Activated naive CD8-positive, alpha-beta T cell treated with anti-CD3 and anti-CD28 coated beads for 36 hours (primary cell): Measurements from ENCODE around the gene SERGEF. TPM values are rescaled to one million over a fixed set of nuclear protein-coding genes. Genes with fewer than 3 reads are reported as not detected.

Experiments
- DNase-seq: peaks from one replicate; pipeline ENCODE4 v3.0.0; 2021
- H3K27ac Mint-ChIP-seq: one replicate; pipeline ENCODE4 v1.8.0; 2022; ENCODE audit warnings: mild to moderate bottlenecking, moderate library complexity, mixed read lengths
- H3K27me3 Mint-ChIP-seq: one replicate; pipeline ENCODE4 v1.8.0; 2022; ENCODE audit warnings: mild to moderate bottlenecking, mixed read lengths
- H3K36me3 Mint-ChIP-seq: one replicate; pipeline ENCODE4 v1.8.0; 2021; ENCODE audit warnings: mild to moderate bottlenecking, mixed read lengths
- H3K4me1 Mint-ChIP-seq: one replicate; pipeline ENCODE4 v1.8.0; 2021; ENCODE audit warnings: mixed read lengths
- H3K4me3 Mint-ChIP-seq: one replicate; pipeline ENCODE4 v1.8.0; 2022; ENCODE audit warnings: mild to moderate bottlenecking, moderate library complexity, mixed read lengths
- H3K9me3 Mint-ChIP-seq: one replicate; pipeline ENCODE4 v1.8.0; 2022; ENCODE audit warnings: mixed read lengths
- total RNA-seq, 2 experiments: library from RNA; stranded (reverse); gene quantifications; one replicate each; pipeline ENCODE4 v1.2.3, GENCODE V29; 2021

SERGEF gene
- total RNA-seq, 2 experiments from 2014 or later, result 37.0 to 38.0 TPM

GRCh38 chr11:17851697-17852096, 161.2 kb downstream of the SERGEF start:
- Mint-ChIP-seq H3K4me1 (peaks cover 10% of the 10 kb centered on the region), H3K27ac (no peak overlapping the region), H3K4me3 (no peak overlapping the region), H3K9me3 (no peaks in the 10 kb centered on the region), H3K36me3 (peaks cover 2% of the 10 kb centered on the region), H3K27me3 (no peaks in the 10 kb centered on the region)
- DNase-seq, result no peak

GRCh38 chr11:17850336-17850735, 162.5 kb downstream of the SERGEF start:
- peaks cover 4% of the 10 kb centered on the region for H3K36me3 Mint-ChIP-seq
- H3K27ac Mint-ChIP-seq, result no peak overlapping the region
- no peak overlapping the region for H3K4me3 Mint-ChIP-seq
- H3K4me1 Mint-ChIP-seq, result no peaks in the 10 kb centered on the region
- DNase-seq, result no peak
- no peaks in the 10 kb centered on the region for H3K9me3 Mint-ChIP-seq
- no peaks in the 10 kb centered on the region for H3K27me3 Mint-ChIP-seq

GRCh38 chr11:17848715-17849114, 164.1 kb downstream of the SERGEF start:
- no peaks in the 10 kb centered on the region for H3K4me1 Mint-ChIP-seq
- peaks cover 4% of the 10 kb centered on the region for H3K36me3 Mint-ChIP-seq
- H3K27ac Mint-ChIP-seq, result no peak overlapping the region
- no peaks in the 10 kb centered on the region for H3K27me3 Mint-ChIP-seq
- no peak for DNase-seq
- no peak overlapping the region for H3K4me3 Mint-ChIP-seq
- H3K9me3 Mint-ChIP-seq, result no peaks in the 10 kb centered on the region

- Mint-ChIP-seq H3K4me1 (no peaks in the 10 kb centered on the region), H3K36me3 (peaks cover 8% of the 10 kb centered on the region), H3K27me3 (no peaks in the 10 kb centered on the region), H3K4me3 (no peak overlapping the region), H3K27ac (no peak overlapping the region), H3K9me3 (no peaks in the 10 kb centered on the region)
- DNase-seq, result no peak
These were observed 165.9 kb downstream of the SERGEF start for GRCh38 chr11:17846852-17847453.

GRCh38 chr11:17845431-17845881, 167.4 kb downstream of the SERGEF start:
- Mint-ChIP-seq H3K27ac (no peak overlapping the region), H3K4me3 (no peak overlapping the region), H3K36me3 (peaks cover 11% of the 10 kb centered on the region), H3K9me3 (no peaks in the 10 kb centered on the region), H3K27me3 (no peaks in the 10 kb centered on the region), H3K4me1 (no peaks in the 10 kb centered on the region)
- no peak for DNase-seq

- no peak overlapping the region for H3K4me3 Mint-ChIP-seq
- no peak for DNase-seq
- no peak overlapping the region for H3K27ac Mint-ChIP-seq
- H3K4me1 Mint-ChIP-seq, result no peaks in the 10 kb centered on the region
- no peaks in the 10 kb centered on the region for H3K9me3 Mint-ChIP-seq
- no peaks in the 10 kb centered on the region for H3K27me3 Mint-ChIP-seq
- H3K36me3 Mint-ChIP-seq, result peaks cover 10% of the 10 kb centered on the region
These were observed 172.7 kb downstream of the SERGEF start for GRCh38 chr11:17840101-17840548.

GRCh38 chr11:17839450-17839849, 173.4 kb downstream of the SERGEF start:
- no peak overlapping the region for H3K4me3 Mint-ChIP-seq
- no peak overlapping the region for H3K27ac Mint-ChIP-seq
- H3K36me3 Mint-ChIP-seq, result peaks cover 10% of the 10 kb centered on the region
- H3K9me3 Mint-ChIP-seq, result no peaks in the 10 kb centered on the region
- no peaks in the 10 kb centered on the region for H3K4me1 Mint-ChIP-seq
- no peaks in the 10 kb centered on the region for H3K27me3 Mint-ChIP-seq
- DNase-seq, result no peak

GRCh38 chr11:17838102-17838501, 174.7 kb downstream of the SERGEF start:
- Mint-ChIP-seq H3K27ac (no peak overlapping the region), H3K27me3 (no peaks in the 10 kb centered on the region), H3K4me3 (no peak overlapping the region), H3K36me3 (peaks cover 7% of the 10 kb centered on the region), H3K4me1 (no peaks in the 10 kb centered on the region), H3K9me3 (no peaks in the 10 kb centered on the region)
- no peak for DNase-seq

GRCh38 chr11:17831883-17832282, 181.0 kb downstream of the SERGEF start:
- H3K36me3 Mint-ChIP-seq, result peaks cover 3% of the 10 kb centered on the region
- DNase-seq, result no peak
- no peak overlapping the region for H3K27ac Mint-ChIP-seq
- H3K9me3 Mint-ChIP-seq, result no peaks in the 10 kb centered on the region
- no peak overlapping the region for H3K4me3 Mint-ChIP-seq
- no peaks in the 10 kb centered on the region for H3K4me1 Mint-ChIP-seq
- H3K27me3 Mint-ChIP-seq, result no peaks in the 10 kb centered on the region

GRCh38 chr11:17831228-17831627, 181.6 kb downstream of the SERGEF start:
- H3K4me1 Mint-ChIP-seq, result no peaks in the 10 kb centered on the region

GRCh38 chr11:17828311-17828751, 184.5 kb downstream of the SERGEF start:
- H3K36me3 Mint-ChIP-seq, result peaks cover 5% of the 10 kb centered on the region
- H3K27me3 Mint-ChIP-seq, result no peaks in the 10 kb centered on the region
- no peak overlapping the region for H3K4me3 Mint-ChIP-seq
- H3K27ac Mint-ChIP-seq, result no peak overlapping the region
- H3K9me3 Mint-ChIP-seq, result no peaks in the 10 kb centered on the region
- DNase-seq, result no peak
- no peaks in the 10 kb centered on the region for H3K4me1 Mint-ChIP-seq

More at GRCh38 chr11:17831228-17831627, 181.6 kb downstream of the SERGEF start:
- Mint-ChIP-seq H3K27me3 (no peaks in the 10 kb centered on the region), H3K4me3 (no peak overlapping the region), H3K27ac (no peak overlapping the region), H3K9me3 (no peaks in the 10 kb centered on the region), H3K36me3 (peaks cover 3% of the 10 kb centered on the region)
- DNase-seq, result no peak

- no peak for DNase-seq
- Mint-ChIP-seq H3K36me3 (peaks cover 3% of the 10 kb centered on the region), H3K27ac (no peak overlapping the region), H3K9me3 (no peaks in the 10 kb centered on the region), H3K4me3 (no peak overlapping the region), H3K4me1 (no peaks in the 10 kb centered on the region), H3K27me3 (no peaks in the 10 kb centered on the region)
These were observed 185.8 kb downstream of the SERGEF start for GRCh38 chr11:17827006-17827405.

GRCh38 chr11:17822401-17822781, 190.5 kb downstream of the SERGEF start:
- Mint-ChIP-seq H3K27ac (no peak overlapping the region), H3K4me1 (peaks cover 5% of the 10 kb centered on the region), H3K9me3 (no peaks in the 10 kb centered on the region), H3K27me3 (no peaks in the 10 kb centered on the region), H3K36me3 (peaks cover 4% of the 10 kb centered on the region), H3K4me3 (no peak overlapping the region)
- DNase-seq, result no peak

GRCh38 chr11:17821648-17822400, 191.0 kb downstream of the SERGEF start:
- Mint-ChIP-seq H3K4me1 (peaks cover 5% of the 10 kb centered on the region), H3K27me3 (no peaks in the 10 kb centered on the region), H3K36me3 (peaks cover 4% of the 10 kb centered on the region), H3K4me3 (no peak overlapping the region), H3K27ac (no peak overlapping the region), H3K9me3 (no peaks in the 10 kb centered on the region)
- DNase-seq, result no peak

GRCh38 chr11:17816232-17816931, 196.5 kb downstream of the SERGEF start:
- no peak for DNase-seq
- no peaks in the 10 kb centered on the region for H3K27me3 Mint-ChIP-seq
- H3K36me3 Mint-ChIP-seq, result no peaks in the 10 kb centered on the region
- peaks cover 3% of the 10 kb centered on the region for H3K4me1 Mint-ChIP-seq
- no peaks in the 10 kb centered on the region for H3K9me3 Mint-ChIP-seq
- H3K27ac Mint-ChIP-seq, result no peak overlapping the region
- no peak overlapping the region for H3K4me3 Mint-ChIP-seq
